HepG2 (cell line): ENCODE results near the gene TXNDC11.

Experiments
- CENPX ChIP-seq: sonication (generic); formaldehyde crosslinking; IDR thresholded peaks from 2 replicates; pipeline ENCODE4 v1.9.0; 2021; ENCODE audit warnings: mild to moderate bottlenecking, missing genetic modification reagents, moderate library complexity
- CREM ChIP-seq, 2 experiments: sonication (generic) in 1 of 2; formaldehyde crosslinking in 1 of 2; IDR thresholded peaks; 2 replicates each; pipeline versions ENCODE4 v1.4.0 to v1.6.1; 2016 to 2020; ENCODE audit warnings: antibody characterized with exemption in 1 of 2, mild to moderate bottlenecking in 1 of 2, missing genetic modification reagents in 1 of 2
- CTCF ChIP-seq: sonication (generic); formaldehyde crosslinking; IDR thresholded peaks from 2 replicates; pipeline ENCODE4 v1.5.0; 2020; ENCODE audit warnings: mild to moderate bottlenecking, missing genetic modification reagents, moderate library complexity
- EP300 ChIP-seq, 3 experiments: sonication (generic) in 1 of 3; formaldehyde crosslinking in 1 of 3; IDR thresholded peaks; 2 replicates each; pipeline versions ENCODE4 v1.5.1 to v1.6.1; 2011 to 2020; ENCODE audit warnings: low read depth in 2 of 3, low read length in 2 of 3, borderline replicate concordance in 1 of 3, improper control_type of control experiment in 1 of 3, mild to moderate bottlenecking in 1 of 3, missing genetic modification reagents in 1 of 3, moderate library complexity in 1 of 3
- GATAD2A ChIP-seq: IDR thresholded peaks from 2 replicates; pipeline ENCODE4 v1.6.1; 2016
- KDM4B ChIP-seq: sonication (generic); formaldehyde crosslinking; IDR thresholded peaks from 2 replicates; pipeline ENCODE4 v1.4.0; 2020; ENCODE audit warnings: missing genetic modification reagents
- PHF5A ChIP-seq: IDR thresholded peaks from one replicate; pipeline ENCODE4 v1.6.1; 2018; ENCODE audit warnings: low read depth, missing genetic modification reagents; ENCODE audit not compliant: unreplicated experiment
- ZNF263 ChIP-seq: sonication (generic); formaldehyde crosslinking; IDR thresholded peaks from 2 replicates; pipeline ENCODE4 v1.4.0; 2020; ENCODE audit warnings: missing genetic modification reagents

- TF ChIP-seq KDM4B (no peak), CREM (IDR thresholded peaks at IDR 0.05) (no peak), CREM (CRISPR knock-in tag; IDR thresholded peaks at IDR 0.05) (no peak), CENPX (CRISPR knock-in tag) (no peak), CTCF (CRISPR knock-in tag) (no peak), ZNF263 (CRISPR knock-in tag) (peak; percentile 31; the same call in 1 of the 2 replicates), EP300 (IDR thresholded peaks at IDR 0.05; ENCODE audit: low read depth in 2 of 2, low read length in 2 of 2) (no peak), EP300 (CRISPR knock-in tag; IDR thresholded peaks at IDR 0.05; ENCODE audit: borderline replicate concordance) (no peak), GATAD2A (CRISPR knock-in tag) (no peak), PHF5A (no peak)
Observed at GRCh38 chr16:11668623-11669379, 73.9 kb downstream of the TXNDC11 start.
